Measurements from ENCODE around the gene TMPO.
A peak's percentile ranks its signal among the peaks of the same experiment; 100 is the strongest.
"Not testable (repeated sequence)": the region's sequence is repeated elsewhere in the genome, so short reads cannot be mapped to it uniquely, and the experiment has no call there.

Gene TMPO

DNA sequence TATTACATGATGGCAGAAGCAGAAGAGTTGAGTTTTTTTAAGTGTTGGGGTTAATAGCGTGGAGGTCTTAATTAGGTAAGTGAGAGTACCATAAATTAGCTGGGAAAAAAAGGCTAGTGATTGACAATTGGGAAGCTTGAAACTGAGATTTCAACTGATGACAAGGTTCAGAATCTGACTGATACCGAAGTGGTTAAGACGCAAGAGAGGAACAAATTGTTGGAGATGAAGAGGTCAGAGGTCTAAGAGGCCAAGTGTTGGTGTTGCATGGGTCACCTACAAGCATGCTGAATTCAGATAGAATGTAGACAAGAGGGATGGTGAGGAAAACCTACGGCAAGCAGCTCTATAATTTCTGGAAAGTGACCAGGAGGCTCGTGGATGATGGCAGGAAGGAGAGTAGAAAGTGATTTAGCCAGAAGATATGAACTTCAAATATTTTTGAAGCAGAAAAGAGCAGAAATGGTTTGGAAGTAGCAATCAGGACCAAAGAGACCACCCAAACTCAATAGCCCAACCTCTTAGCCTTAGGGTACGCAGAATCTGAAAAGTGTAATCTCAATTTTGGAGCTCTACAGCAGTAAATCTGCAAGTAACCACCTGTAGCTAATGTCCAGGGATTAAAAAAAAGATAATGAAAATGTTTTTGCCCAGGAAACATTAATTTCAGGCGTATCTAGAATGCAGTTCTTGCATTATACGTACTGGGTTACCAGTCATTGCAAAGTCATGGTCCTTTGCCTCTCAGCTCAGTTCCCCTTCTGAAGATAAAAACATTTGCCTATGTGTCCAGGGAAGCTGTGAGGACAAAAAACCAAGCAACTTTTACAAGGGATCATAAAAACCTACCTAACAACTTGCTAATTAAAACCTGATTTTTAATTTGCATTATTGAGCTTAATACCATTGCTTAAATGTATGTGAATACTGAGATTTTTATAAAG lies 1.7 kb upstream of the TMPO start:
- no peak for FAIRE-seq

DNA sequence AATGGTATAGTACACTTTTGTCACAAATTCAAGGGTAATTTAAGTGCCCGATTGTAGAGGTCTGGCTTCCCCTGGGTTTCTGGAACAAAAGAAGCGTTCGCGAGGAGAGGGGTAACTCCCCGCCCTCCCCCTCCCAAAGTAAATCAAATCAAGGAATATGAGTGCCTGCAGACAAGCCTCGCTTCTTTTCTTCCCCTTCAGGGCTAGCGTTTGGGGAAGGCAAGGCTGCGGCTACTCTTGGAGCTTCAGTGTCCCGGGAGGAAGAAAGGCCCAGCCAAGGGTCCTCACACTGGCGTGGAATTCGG lies 456 bp upstream of the TMPO start:
- FAIRE-seq, result no peak

DNA sequence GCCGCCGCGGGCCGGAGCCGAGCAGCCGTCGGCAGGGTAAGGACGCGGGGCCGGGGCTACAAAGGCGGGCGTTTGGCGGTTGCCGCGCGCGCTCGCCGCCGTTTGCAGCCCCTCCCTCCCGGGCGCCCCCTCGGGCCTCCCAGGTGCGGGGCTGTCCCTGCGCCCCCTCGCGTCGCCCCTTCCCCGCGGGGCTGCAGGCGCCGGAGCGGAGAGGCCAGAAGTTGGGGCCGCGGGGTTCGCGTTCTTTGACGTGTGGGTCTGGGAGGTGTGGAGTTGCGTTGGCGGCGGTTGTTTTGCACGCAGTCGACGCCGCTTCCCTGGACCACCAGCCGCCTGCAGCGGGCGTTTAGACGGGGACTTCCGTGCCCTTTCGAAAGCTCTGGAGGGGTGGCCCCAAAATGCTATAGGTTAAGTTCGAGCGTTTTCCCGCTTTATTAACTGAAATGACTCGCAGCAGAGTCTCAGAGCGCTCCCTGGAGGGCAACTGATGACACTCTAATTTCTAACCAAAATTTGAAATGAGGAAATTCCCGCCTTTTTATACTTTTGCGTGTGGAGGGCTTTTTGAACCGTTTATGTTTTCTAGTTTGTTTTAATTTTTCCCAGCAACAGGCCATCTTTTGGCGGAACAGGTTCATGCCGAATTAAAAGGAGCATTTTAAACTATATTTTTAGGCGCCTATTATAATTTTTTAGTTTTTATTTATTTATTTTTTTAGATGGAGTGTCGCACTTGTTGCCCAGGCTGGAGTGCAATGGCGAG lies 902 bp downstream of the TMPO start:
- FAIRE-seq, result peak; percentile 80

DNA sequence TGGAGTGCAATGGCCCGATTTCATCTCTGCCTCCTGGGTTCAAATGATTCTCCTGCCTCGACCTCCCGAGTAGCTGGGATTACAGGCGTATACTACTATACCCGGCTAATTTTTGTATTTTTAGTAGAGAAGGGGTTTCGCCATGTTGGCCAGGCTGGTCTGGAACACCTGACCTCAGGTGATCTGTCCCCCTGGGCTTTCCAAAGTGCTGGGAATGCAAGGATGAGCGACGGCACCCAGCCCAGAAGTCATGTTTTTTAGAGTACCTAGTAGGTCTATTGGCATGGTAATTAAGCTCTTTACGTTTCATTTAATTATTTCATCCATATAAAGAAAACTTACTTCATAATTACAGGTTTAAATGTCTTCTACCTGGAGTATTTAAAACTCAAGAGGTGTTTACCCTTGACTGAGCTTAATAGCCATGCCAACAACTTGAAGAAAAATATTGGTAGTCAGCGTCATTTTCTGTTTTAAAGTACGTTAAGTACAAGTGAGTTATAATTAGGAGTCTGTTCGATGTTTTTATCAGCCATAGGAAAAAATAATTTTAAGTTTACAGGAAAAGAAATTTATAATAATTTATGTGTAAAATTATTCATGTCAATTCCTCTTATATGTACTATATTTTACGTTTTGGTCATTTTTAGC lies 4.0 kb downstream of the TMPO start:
- FAIRE-seq, result no peak

DNA sequence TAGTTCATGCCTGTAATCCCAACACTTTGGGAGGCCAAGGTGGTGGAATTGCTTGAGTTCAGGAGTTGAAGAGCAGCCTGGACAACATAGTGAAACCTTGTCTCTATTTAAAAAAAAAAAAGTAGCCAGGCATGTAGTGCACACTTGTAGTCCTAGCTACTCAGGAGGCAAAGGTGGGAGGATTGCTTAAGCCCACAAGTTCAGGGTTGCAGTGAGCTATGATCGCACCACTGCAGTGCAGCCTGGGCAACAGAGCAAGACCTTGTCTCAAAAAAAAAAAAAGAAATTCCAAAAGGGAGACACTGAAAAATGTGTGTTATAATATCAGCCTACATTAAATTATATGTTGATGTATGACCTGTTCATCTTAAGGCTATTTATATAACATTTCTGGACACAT lies 14.7 kb downstream of the TMPO start:
- peak; percentile 19 for FAIRE-seq

DNA sequence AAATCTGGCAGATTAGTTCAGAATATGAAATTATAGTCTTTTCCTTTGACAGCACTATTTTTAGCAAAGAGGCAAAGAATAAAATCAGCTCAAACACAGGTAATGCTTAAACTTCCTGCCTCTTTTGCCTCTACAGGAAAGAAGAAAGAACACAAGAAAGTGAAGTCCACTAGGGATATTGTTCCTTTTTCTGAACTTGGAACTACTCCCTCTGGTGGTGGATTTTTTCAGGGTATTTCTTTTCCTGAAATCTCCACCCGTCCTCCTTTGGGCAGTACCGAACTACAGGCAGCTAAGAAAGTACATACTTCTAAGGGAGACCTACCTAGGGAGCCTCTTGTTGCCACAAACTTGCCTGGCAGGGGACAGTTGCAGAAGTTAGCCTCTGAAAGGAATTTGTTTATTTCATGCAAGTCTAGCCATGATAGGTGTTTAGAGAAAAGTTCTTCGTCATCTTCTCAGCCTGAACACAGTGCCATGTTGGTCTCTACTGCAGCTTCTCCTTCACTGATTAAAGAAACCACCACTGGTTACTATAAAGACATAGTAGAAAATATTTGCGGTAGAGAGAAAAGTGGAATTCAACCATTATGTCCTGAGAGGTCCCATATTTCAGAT lies 17.4 kb downstream of the TMPO start:
- peak; percentile 95 for FAIRE-seq

DNA sequence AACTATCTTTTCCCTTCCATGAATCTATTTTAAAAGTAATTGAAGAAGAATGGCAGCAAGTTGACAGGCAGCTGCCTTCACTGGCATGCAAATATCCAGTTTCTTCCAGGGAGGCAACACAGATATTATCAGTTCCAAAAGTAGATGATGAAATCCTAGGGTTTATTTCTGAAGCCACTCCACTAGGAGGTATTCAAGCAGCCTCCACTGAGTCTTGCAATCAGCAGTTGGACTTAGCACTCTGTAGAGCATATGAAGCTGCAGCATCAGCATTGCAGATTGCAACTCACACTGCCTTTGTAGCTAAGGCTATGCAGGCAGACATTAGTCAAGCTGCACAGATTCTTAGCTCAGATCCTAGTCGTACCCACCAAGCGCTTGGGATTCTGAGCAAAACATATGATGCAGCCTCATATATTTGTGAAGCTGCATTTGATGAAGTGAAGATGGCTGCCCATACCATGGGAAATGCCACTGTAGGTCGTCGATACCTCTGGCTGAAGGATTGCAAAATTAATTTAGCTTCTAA lies 18.4 kb downstream of the TMPO start:
- FAIRE-seq, result no peak

DNA sequence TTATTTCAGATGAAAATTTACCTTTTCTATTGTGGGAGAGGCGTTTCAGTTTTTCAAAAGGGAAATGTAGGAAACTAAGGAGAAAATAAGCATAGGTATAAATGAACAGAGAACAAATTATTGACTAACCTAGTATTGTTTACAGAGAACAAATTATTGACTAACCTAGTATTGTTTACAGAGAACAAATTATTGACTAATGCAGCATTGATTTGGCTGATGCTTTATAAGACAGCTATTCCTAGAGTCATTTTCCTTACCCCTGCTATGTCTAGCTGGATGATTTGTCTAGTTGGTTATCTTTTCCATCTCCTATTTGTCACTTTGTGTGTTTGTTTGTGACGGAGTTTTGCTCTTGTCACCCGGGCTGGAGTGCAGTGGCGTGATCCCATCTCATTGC lies 22.6 kb downstream of the TMPO start:
- no peak for FAIRE-seq

DNA sequence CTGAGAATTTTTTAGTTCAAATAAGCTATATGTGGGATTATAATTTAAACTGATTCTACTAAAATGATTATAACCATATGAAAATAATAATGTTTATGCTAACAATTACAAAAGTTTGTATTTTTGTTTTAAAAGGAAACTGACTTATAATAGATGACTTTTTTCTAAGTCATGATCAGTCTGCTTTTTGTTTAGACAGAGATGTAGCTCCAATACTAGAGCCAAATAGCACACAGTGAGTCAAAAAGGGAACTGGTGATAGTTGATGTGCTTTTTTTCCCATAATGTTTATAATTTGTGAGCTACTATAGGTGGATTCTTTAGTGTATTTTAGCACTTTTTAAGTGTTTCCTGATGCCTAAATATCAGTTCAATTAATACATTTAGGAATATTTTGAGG lies 28.3 kb downstream of the TMPO start:
- peak; percentile 53 for FAIRE-seq

DNA sequence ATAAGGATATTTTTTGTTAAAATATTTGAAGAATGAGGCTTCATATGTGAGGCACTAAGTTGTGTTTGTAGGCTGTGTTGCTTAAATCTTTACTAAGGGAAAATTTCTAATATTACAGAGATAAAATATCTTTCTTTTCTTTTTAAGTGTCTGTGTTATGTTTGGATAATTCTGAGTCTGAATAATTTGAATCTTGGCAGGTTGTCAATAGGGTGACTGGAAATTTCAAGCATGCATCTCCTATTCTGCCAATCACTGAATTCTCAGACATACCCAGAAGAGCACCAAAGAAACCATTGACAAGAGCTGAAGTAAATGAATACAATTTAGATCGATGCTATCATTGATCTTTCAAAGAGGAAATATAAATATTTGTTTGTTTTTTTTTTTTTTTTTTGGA lies 29.4 kb downstream of the TMPO start:
- FAIRE-seq, result no peak

DNA sequence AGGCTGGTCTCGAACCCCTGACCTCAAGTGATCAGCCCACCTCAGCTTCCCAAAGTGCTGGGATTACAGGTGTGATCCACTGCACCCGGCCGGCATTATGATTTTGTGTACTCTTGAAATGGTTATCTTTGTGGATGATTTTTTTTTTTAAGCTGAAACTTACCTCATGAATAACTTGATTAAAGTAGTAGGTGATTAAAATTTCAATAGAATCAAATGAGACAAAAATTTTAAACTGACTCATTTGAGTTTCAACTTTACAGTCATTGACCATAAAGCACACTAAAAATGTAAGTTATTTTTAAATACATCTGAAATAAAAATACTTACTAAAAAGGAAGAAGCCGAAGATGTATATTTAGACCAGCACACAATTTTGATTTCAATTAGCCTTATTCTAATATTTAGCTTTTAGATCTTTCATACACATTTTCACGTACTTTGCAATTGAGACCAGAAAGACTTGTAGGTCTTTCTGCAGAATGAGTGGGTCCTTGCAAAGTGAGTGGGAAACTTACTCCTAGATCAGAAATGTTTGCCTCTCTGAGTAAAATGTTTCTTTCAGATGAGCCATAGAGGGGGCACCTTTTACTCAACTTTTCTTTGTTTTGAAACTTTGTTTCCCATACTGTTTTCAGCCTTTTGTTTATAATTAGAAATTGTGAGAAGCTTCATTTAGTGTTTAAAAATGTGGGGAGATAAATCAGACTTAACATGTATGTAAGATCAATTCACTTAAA lies 34.2 kb downstream of the TMPO start:
- FAIRE-seq, result peak; percentile 76

DNA sequence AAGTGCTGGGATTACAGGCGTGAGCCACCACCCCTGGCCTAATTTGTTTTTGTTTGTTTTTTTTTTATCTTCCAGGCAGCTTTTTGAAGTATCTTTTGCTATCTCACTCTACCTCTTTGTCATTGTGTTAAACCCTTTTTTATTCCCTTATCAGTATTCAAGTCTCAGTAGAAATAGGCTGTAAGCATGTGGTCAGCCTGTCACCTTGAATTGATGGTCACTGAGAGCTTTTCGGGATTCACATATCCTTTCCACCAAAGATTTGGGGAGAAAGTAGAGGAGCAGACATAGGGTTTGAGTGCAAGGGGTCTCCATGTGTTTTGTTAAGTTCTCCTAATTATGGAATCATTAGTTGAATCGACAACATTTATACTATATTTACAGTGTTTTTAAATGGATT lies 36.4 kb downstream of the TMPO start:
- FAIRE-seq, result no peak

DNA sequence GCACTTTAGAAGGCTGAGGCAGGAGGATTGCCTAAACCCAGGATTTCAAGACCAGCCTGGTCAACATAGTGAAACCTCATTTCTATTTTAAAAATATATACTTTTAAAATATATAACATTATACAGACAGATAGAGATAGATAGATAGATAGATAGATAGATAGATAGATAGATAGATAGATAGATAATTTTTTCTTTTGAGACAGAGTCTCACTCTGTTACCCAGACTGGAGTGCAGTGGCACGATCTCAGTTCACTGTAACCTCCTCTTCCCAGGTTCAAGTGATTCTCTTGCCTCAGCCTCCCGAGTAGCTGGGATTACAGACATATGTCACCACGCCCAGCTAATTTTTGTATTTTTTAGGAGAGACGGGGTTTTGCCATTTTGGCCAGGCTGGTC lies 42.7 kb downstream of the TMPO start:
- FAIRE-seq, result peak; percentile 25

DNA sequence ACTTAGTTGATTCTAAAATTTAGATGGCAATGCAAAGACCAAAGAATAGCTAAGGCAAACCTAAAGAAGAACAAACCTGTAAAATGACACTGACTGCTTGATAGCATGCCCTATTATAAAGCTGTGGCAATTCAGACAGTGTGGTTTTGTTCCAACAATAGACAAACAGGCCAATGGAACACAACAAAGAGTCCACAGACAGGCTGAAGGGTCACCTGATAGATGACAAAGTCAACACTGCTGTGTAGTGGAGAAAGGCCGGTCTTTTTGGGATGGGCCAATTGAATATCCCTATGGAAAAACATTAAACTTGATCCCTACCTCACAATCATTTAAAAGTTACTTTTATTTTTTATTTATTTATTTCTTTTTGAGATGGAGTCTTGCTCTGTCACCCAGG lies 44.3 kb downstream of the TMPO start:
- no peak for FAIRE-seq

DNA sequence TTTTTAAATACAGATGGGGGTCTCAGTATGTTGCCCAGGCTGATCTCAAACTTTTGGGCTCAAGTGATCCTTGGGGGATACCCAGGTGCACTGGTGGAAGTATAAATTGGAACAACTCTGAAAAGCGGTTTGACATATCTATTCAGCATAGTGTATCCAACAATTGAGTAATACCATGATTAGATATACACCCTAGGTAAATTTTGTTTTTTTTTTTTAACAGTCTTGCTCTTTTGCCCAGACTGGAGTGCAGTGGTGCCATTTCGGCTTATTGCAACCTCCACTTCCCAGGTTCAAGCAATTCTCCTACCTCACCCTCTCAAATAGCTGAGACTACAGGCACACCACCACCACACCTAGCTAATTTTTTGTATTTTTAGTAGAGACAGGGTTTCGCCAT lies 46.5 kb downstream of the TMPO start:
- FAIRE-seq, result no peak

DNA sequence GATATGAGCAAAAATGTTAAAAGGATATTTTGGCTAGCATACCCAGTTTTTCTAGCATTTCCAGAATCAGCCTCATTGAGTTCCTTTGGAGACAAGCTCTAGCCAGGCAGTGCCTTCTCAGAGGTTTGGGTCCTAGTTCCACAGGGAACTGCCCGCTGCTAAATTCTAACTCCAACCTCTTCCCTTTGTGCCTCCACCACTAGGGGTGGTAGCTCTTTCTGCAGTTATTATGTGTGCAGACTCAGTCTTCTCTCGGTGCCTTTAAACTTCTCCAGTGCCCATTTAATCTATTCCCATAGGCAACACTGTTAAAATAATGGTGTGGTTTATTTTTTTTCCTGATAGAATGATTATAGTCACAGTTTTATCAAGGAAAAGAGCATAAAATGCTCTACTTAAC lies 56.6 kb downstream of the TMPO start:
- no peak for FAIRE-seq

DNA sequence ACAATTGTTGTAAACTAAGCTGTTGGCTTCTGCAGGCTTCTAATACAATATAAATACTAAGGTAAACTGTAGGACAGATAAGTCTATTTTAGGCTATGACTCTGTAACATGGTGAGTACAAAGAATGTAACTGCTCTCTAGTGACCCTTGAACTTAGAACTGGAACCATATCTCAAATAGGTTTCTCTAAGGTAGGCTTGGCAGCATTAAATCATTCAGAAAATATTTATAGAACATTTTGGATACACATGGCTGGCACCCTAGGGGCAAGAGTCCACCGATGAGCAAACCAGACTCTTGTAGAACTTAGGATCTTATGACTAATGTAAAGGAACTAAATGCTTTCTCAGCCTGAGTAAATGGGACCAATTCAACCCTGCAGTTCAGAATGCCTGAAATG lies 58.7 kb downstream of the TMPO start:
- FAIRE-seq, result no peak

DNA sequence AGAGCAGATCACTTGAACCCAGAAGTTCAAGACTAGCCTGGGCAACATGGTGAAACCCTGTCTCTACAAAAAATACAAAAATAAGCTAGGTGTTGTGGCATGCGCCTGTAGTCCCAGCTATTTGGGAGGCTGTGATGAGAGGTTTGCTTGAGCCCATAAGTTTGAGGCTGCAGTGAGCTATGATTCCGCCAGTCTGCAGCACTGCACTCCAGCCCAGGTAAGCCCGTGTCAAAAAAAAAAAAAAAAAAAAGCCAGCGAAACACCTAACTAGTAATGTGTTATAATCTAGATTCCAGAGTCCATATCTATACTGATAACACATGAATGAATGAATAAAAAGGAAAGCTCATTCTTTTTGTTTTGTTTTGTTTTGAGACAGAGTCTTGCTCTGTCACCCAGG lies 59.6 kb downstream of the TMPO start:
- FAIRE-seq, result no peak

DNA sequence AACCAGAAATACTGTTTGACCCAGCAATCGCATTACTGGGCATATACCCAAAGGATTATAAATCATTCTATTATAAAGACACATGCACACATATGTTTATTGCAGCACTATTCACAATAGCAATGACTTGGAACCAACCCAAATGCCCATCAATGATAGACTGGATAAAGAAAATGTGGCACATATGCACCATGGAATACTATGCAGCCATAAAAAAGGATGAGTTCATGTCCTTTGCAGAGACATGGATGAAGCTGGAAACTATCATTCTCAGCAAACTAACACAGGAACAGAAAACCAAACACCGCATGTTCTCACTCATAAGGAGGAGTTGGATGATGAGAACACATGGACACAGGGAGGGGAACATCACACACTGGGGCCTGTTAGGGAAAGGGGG lies 61.4 kb downstream of the TMPO start:
- FAIRE-seq, result not testable (repeated sequence)

DNA sequence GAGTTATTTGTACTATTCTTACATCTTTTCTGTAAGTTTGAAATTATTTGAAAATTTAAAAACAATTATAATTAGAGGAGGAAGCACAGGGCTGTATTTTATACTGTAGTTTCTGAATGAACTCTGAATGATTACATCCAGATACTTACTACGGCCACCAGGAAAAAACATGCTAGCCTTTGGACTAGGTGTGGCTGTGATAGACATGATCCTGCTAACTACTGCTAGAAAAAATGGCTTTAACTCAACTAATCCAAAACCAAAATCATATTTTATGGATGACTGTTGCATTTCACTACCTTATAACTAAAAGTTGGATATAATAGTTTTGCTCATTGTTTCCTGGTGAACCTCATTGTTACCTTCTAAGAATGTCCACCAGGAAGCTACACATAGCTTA lies 63.0 kb downstream of the TMPO start:
- no peak for FAIRE-seq

DNA sequence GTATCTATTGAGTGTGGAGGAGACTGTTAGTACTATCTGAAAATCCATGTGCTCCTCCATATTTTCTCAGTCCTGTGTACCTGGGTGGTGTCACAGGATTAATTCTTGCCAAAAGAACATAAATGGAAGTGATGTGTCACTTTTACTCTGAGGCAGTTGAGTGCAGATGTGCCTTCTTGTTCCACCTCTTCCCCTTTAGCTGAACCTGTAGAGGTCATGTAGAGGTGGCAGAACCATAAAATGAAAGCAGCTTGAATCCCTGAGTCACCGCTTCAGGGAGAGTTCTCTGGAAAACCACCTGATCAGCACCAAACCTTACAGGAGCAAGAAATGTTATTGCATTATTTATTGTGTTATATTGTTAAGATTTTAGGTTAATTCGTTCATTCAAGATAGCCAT lies 63.4 kb downstream of the TMPO start:
- FAIRE-seq, result no peak

DNA sequence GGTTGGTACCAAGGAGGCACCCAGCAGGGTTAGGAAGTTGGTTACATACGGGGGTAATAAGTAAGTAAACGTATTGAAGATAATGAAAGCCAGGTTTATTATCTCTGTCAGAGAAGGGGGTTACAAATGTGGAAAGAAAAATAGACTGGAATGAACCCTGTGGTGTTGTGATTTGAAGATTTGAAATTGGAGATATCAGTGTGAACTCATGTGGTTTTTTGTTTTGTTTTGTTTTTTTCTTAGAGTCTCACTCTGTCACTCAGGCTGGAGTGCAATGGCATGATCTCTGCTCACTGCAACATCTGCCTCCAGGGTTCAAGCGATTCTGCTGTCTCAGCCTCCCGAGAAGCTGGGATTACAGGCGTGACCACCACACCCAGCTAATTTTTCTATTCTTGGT lies 64.0 kb downstream of the TMPO start:
- no peak for FAIRE-seq

DNA sequence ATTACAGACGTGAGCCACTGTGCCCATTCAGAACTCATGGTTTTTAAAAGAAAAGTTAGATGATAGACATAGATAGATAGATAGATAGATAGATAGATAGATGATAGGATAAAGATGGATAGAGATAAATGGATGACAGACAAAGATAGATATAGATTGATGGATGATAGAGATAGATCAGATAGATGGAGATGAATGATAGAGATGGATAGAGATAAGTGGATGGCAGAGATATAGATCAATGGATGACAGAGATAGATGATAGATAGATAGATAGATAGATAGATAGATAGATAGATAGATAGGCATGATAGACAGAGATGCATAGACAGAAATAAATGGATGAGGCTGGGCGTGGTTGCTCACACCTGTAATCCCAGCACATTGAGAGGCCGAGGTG lies 64.4 kb downstream of the TMPO start:
- FAIRE-seq, result no peak

Measured in G401.6 (cell line).